OCI-LY7 (cell line): ENCODE measurements around the gene FAM120A. TPM values are rescaled to one million over a fixed set of nuclear protein-coding genes. Genes with fewer than 3 reads are reported as not detected.

Source experiments
- BruUV-seq: library from RNA; stranded (reverse); fragments of 400-500 nt; replicated peaks from 2 replicates; lab custom pipeline; 2021; lab: Mats Ljungman, UMichigan
- CTCF ChIA-PET: fragments of 300-600 bp; sonication (Branson Sonifier 250); formaldehyde crosslinking; loops from one replicate; lab custom pipeline; 2022; ENCODE audit warnings: antibody characterized with exemption; ENCODE audit not compliant: unreplicated experiment; lab: Charles Lee
- POLR2A ChIA-PET: fragments of 300-600 bp; sonication (Branson Sonifier 250); formaldehyde crosslinking; loops from one replicate; lab custom pipeline; 2022; ENCODE audit warnings: antibody characterized with exemption; lab: Charles Lee
- DNase-seq: peaks from one replicate; pipeline ENCODE4 v3.0.0-alpha.2; 2015; ENCODE audit warnings: low spot score
- H2AFZ ChIP-seq: fragments of 200-600 bp; sonication (generic), shearing (Covaris generic); 2 replicates; pipeline ENCODE4 v1.6.1; 2014; ENCODE audit warnings: mild to moderate bottlenecking, antibody characterized with exemption, low read length, moderate library complexity
- H3K27ac ChIP-seq: fragments of 200-600 bp; sonication (generic); 2 replicates; pipeline ENCODE4 v1.5.1; 2014; ENCODE audit warnings: mixed run types, low read depth, mild to moderate bottlenecking, moderate library complexity, low read length, inconsistent platforms; ENCODE audit not compliant: poor library complexity, severe bottlenecking
- H3K36me3 ChIP-seq: fragments of 200-600 bp; sonication (generic); 2 replicates; pipeline ENCODE4 v1.6.1; 2014; ENCODE audit warnings: mild to moderate bottlenecking, antibody characterized with exemption, low read length, moderate library complexity, mixed read lengths; ENCODE audit not compliant: insufficient read depth
- H3K4me1 ChIP-seq: fragments of 200-600 bp; sonication (generic); 2 replicates; pipeline ENCODE4 v1.5.1; 2014; ENCODE audit warnings: mild to moderate bottlenecking, low read length; ENCODE audit not compliant: insufficient read depth, poor library complexity, severe bottlenecking
- H3K4me2 ChIP-seq: fragments of 200-600 bp; sonication (generic); 2 replicates; pipeline ENCODE4 v1.6.1; 2014; ENCODE audit warnings: mild to moderate bottlenecking, low read length
- H3K4me3 ChIP-seq: fragments of 200-600 bp; sonication (generic); 2 replicates; pipeline ENCODE4 v1.5.1; 2014; ENCODE audit warnings: mild to moderate bottlenecking, low read depth, low read length; ENCODE audit not compliant: poor library complexity, severe bottlenecking
- H3K79me2 ChIP-seq: fragments of 200-600 bp; sonication (generic); 2 replicates; pipeline ENCODE4 v1.6.1; 2016; ENCODE audit warnings: low read depth, mild to moderate bottlenecking, low read length, moderate library complexity, mixed read lengths; ENCODE audit not compliant: insufficient read depth
- H3K9me2 ChIP-seq: fragments of 200-600 bp; sonication (generic); 2 replicates; pipeline ENCODE4 v1.6.1; 2016; ENCODE audit warnings: mild to moderate bottlenecking, low read length, mixed read lengths; ENCODE audit not compliant: insufficient read depth
- H3K9me3 ChIP-seq: fragments of 200-600 bp; sonication (generic); 2 replicates; pipeline ENCODE4 v1.6.1; 2014; ENCODE audit warnings: mild to moderate bottlenecking, mixed run types, low read length, mixed read lengths
- H4K20me1 ChIP-seq: fragments of 200-600 bp; sonication (generic); 2 replicates; pipeline ENCODE4 v1.6.1; 2014; ENCODE audit warnings: mild to moderate bottlenecking, antibody characterized with exemption, low read length, moderate library complexity, mixed read lengths; ENCODE audit not compliant: insufficient read depth
- EZH2phosphoT487 ChIP-seq: fragments of 200-600 bp; sonication (generic); IDR thresholded peaks from 2 replicates; pipeline ENCODE4 v1.6.1; 2018; ENCODE audit warnings: low read depth, borderline replicate concordance, mild to moderate bottlenecking, mixed run types, antibody characterized with exemption, low read length, moderate library complexity, mixed read lengths
- intact Hi-C: fragments of 100-400 bp; cut with micrococcal nuclease; formaldehyde crosslinking; loops from one replicate; pipeline ENCODE4 v1.10.0; 2022; ENCODE audit not compliant: unreplicated experiment
- total RNA-seq, 2 experiments: library from RNA; depleted of rRNA in 1 of 2; stranded (reverse); fragments of >200 nt in 1 of 2; shearing (Covaris generic) in 1 of 2; gene quantifications; 2 replicates each; pipeline ENCODE4 v1.2.3, GENCODE V29; 2014 to 2022
- TF ChIP-seq, protein P1 (sequence below): fragments of 200-600 bp; sonication (generic); conservative IDR thresholded peaks from 2 replicates; pipeline ENCODE4 v1.5.1; 2014; ENCODE audit warnings: mild to moderate bottlenecking, antibody characterized with exemption, low read length, moderate library complexity, mixed read lengths

The FAM120A gene
- total RNA-seq, 2 experiments from 2014 or later = 81.9 to 104 TPM

- peak overlapping the region; percentile 79 for H3K4me2 ChIP-seq
- intact Hi-C loops = no loop called here
- TF ChIP-seq, protein P1, sequence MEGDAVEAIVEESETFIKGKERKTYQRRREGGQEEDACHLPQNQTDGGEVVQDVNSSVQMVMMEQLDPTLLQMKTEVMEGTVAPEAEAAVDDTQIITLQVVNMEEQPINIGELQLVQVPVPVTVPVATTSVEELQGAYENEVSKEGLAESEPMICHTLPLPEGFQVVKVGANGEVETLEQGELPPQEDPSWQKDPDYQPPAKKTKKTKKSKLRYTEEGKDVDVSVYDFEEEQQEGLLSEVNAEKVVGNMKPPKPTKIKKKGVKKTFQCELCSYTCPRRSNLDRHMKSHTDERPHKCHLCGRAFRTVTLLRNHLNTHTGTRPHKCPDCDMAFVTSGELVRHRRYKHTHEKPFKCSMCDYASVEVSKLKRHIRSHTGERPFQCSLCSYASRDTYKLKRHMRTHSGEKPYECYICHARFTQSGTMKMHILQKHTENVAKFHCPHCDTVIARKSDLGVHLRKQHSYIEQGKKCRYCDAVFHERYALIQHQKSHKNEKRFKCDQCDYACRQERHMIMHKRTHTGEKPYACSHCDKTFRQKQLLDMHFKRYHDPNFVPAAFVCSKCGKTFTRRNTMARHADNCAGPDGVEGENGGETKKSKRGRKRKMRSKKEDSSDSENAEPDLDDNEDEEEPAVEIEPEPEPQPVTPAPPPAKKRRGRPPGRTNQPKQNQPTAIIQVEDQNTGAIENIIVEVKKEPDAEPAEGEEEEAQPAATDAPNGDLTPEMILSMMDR = no peak
- TF ChIP-seq EZH2phosphoT487 = no peak
- no peak for DNase-seq
- BruUV-seq = no TSS peak
- POLR2A ChIA-PET = interaction anchor here (0.6 to 2.7 kb wide), 2 partner anchors 10 to 74 kb away, joined by 3 to 11 read pairs; no protein-coding TSS in a partner anchor
- peaks cover 23% of the 10 kb centered on the region for H3K36me3 ChIP-seq
- peak overlapping the region; percentile 49 for H3K4me3 ChIP-seq
- H3K9me2 ChIP-seq = no peaks in the 10 kb centered on the region
- no peaks in the 10 kb centered on the region for H3K9me3 ChIP-seq
- peak overlapping the region; percentile 77 for H3K27ac ChIP-seq
- H2AFZ ChIP-seq = no peak overlapping the region
- H3K4me1 ChIP-seq = peaks cover 82% of the 10 kb centered on the region
- H4K20me1 ChIP-seq = peaks cover 11% of the 10 kb centered on the region; the same call in 1 of the 2 replicates
- CTCF ChIA-PET = interaction anchor here (1.3 kb wide), 1 partner anchor 12 kb away, joined by 4 read pairs; the partner anchor contains the start of gene FAM120AOS
- peaks cover 100% of the 10 kb centered on the region for H3K79me2 ChIP-seq
Measured at GRCh38 chr9:93465855-93466254, 14.4 kb downstream of the FAM120A start.

DNA sequence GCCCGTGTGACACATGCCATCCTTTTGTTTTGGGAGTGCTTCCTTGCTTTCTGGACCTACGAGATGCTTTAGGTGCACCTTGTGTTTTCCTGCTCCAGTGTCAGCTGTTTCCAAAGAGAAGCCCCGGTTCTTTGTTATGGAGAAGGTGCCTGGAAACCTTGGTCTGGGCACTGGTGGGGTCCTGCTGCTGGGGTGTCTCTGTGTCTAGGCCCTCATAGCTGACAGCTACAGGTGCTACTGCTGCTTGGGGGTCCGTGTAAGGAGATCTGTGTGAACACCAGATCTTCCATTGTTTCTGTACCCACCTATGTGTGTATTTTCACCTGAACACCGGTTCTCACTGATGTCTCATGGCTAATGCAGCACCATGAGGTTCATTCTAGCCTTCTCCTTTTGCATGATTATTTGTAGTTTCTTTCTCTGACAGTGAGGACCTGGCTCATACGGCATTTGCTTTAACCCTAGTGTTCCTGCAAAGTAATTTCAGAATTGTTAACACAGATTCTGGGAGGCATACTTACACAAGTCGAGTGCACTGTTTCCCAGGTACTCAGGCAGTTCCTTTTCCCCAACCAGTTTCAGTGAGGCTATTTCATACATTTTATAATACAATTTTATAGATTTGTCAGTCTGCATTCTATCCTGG lies 15.1 kb downstream of the FAM120A start:
- Histone ChIP-seq H3K79me2 (peaks cover 100% of the 10 kb centered on the region), H2AFZ (no peak overlapping the region), H4K20me1 (peaks cover 11% of the 10 kb centered on the region; the same call in 1 of the 2 replicates), H3K27ac (no peak overlapping the region), H3K9me3 (no peaks in the 10 kb centered on the region), H3K9me2 (no peaks in the 10 kb centered on the region), H3K4me1 (peaks cover 75% of the 10 kb centered on the region), H3K36me3 (peaks cover 30% of the 10 kb centered on the region), H3K4me2 (peak overlapping the region; percentile 79), H3K4me3 (peak overlapping the region; percentile 16)
- intact Hi-C loops = no loop called here
- ChIA-PET POLR2A (interaction anchor here (0.6 to 2.7 kb wide), 2 partner anchors 10 to 73 kb away, joined by 3 to 11 read pairs; no protein-coding TSS in a partner anchor), CTCF (no interaction called here)
- TF ChIP-seq EZH2phosphoT487 = no peak
- TF ChIP-seq, protein P1 = no peak
- BruUV-seq = no TSS peak
- no peak for DNase-seq

GRCh38 chr9:93467062-93467416 lies 15.6 kb downstream of the FAM120A start:
- Histone ChIP-seq H3K4me1 (peaks cover 70% of the 10 kb centered on the region), H3K36me3 (peaks cover 29% of the 10 kb centered on the region)
- intact Hi-C loops = no loop called here

More at GRCh38 chr9:93467062-93467416, 15.6 kb downstream of the FAM120A start:
- Histone ChIP-seq H3K4me3 (peak overlapping the region; percentile 16), H4K20me1 (peaks cover 11% of the 10 kb centered on the region; the same call in 1 of the 2 replicates), H3K4me2 (peak overlapping the region; percentile 79), H3K27ac (no peak overlapping the region), H3K79me2 (peaks cover 98% of the 10 kb centered on the region), H3K9me3 (no peaks in the 10 kb centered on the region), H2AFZ (no peak overlapping the region), H3K9me2 (no peaks in the 10 kb centered on the region)
- TF ChIP-seq, protein P1 = no peak
- no peak for TF ChIP-seq EZH2phosphoT487
- ChIA-PET CTCF (no interaction called here), POLR2A (no interaction called here)
- BruUV-seq = no TSS peak
- DNase-seq = no peak
